Sigmoid colon (tissue), 4 donors: ENCODE results near the gene UBE2B.

Experiments
- POLR2AphosphoS5 ChIP-seq, 4 donors: sonication (generic); formaldehyde crosslinking; IDR thresholded peaks; one replicate each; pipeline ENCODE4 v1.6.1; 2017; ENCODE audit warnings: antibody characterized with exemption in 4 of 4
- TF ChIP-seq, protein P1 (sequence below), 4 experiments: fragments of 450-650 bp in 3 of 4; fragments of 200-600 bp in 1 of 4; IDR thresholded peaks; one replicate each; pipeline ENCODE4 v1.5.1; 2016 to 2019; ENCODE audit warnings: antibody characterized with exemption in 4 of 4, mild to moderate bottlenecking in 3 of 4, moderate library complexity in 2 of 4

GRCh38 chr5:134427540-134428041, 56.2 kb downstream of the UBE2B start:
- TF ChIP-seq, protein P1, sequence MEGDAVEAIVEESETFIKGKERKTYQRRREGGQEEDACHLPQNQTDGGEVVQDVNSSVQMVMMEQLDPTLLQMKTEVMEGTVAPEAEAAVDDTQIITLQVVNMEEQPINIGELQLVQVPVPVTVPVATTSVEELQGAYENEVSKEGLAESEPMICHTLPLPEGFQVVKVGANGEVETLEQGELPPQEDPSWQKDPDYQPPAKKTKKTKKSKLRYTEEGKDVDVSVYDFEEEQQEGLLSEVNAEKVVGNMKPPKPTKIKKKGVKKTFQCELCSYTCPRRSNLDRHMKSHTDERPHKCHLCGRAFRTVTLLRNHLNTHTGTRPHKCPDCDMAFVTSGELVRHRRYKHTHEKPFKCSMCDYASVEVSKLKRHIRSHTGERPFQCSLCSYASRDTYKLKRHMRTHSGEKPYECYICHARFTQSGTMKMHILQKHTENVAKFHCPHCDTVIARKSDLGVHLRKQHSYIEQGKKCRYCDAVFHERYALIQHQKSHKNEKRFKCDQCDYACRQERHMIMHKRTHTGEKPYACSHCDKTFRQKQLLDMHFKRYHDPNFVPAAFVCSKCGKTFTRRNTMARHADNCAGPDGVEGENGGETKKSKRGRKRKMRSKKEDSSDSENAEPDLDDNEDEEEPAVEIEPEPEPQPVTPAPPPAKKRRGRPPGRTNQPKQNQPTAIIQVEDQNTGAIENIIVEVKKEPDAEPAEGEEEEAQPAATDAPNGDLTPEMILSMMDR (IDR thresholded peaks at IDR 0.05) = no peak
- TF ChIP-seq POLR2AphosphoS5 (IDR thresholded peaks at IDR 0.05) = no peak
